ENCODE results near the gene YWHAQ.
"Not testable (repeated sequence)": the region's sequence is repeated elsewhere in the genome, so short reads cannot be mapped to it uniquely, and the experiment has no call there.

GRCh38 chr2:9621655-9622054 is 9.1 kb downstream of the YWHAQ start:
- TF ChIP-seq KLF6 (CRISPR knock-in tag; IDR thresholded peaks at IDR 0.05; ENCODE audit: borderline replicate concordance); RCOR1 (IDR thresholded peaks at IDR 0.05; ENCODE audit: borderline replicate concordance in 1 of 2, low read depth in 2 of 2, low read length in 2 of 2): not testable (repeated sequence)

Data from K562 (cell line).